Measurements from ENCODE around the gene HERC2.
"Not testable (repeated sequence)": the region's sequence is repeated elsewhere in the genome, so short reads cannot be mapped to it uniquely, and the experiment has no call there.

The HERC2 gene

GRCh38 chr15:28286031-28286430 is 35.9 kb downstream of the HERC2 start:
- no peak for DNase-seq (ENCODE audit: low read depth in 3 of 3)

- DNase-seq (ENCODE audit: low read depth in 3 of 3), result no peak
These were observed 40.1 kb downstream of the HERC2 start for GRCh38 chr15:28281876-28282275.

- no peak for DNase-seq (ENCODE audit: low read depth in 3 of 3)
These were observed 47.3 kb downstream of the HERC2 start for GRCh38 chr15:28274635-28275034.

GRCh38 chr15:28273873-28274610 is 47.9 kb downstream of the HERC2 start:
- no peak for DNase-seq (ENCODE audit: low read depth in 3 of 3)

- DNase-seq (ENCODE audit: low read depth in 3 of 3), result no peak
These were observed 48.5 kb downstream of the HERC2 start for GRCh38 chr15:28273468-28273867.

- no peak for DNase-seq (ENCODE audit: low read depth in 3 of 3)
These were observed 49.4 kb downstream of the HERC2 start for GRCh38 chr15:28272587-28272986.

- DNase-seq (ENCODE audit: low read depth in 3 of 3), result no peak
These were observed 50.2 kb downstream of the HERC2 start for GRCh38 chr15:28271697-28272260.

- no peak for DNase-seq (ENCODE audit: low read depth in 3 of 3)
These were observed 52.9 kb downstream of the HERC2 start for GRCh38 chr15:28269097-28269496.

GRCh38 chr15:28267727-28268126 is 54.3 kb downstream of the HERC2 start:
- DNase-seq (ENCODE audit: low read depth in 3 of 3), result no peak

GRCh38 chr15:28265334-28266019 is 56.5 kb downstream of the HERC2 start:
- DNase-seq (ENCODE audit: low read depth in 3 of 3), result no peak

- no peak for DNase-seq (ENCODE audit: low read depth in 3 of 3)
These were observed 57.8 kb downstream of the HERC2 start for GRCh38 chr15:28264166-28264565.

GRCh38 chr15:28262438-28262837 is 59.5 kb downstream of the HERC2 start:
- no peak for DNase-seq (ENCODE audit: low read depth in 3 of 3)

- DNase-seq (ENCODE audit: low read depth in 3 of 3), result no peak
These were observed 61.3 kb downstream of the HERC2 start for GRCh38 chr15:28260722-28261121.

- no peak for DNase-seq (ENCODE audit: low read depth in 3 of 3)
These were observed 61.7 kb downstream of the HERC2 start for GRCh38 chr15:28260317-28260716.

GRCh38 chr15:28255965-28256364 is 66.0 kb downstream of the HERC2 start:
- no peak for DNase-seq (ENCODE audit: low read depth in 3 of 3)

GRCh38 chr15:28252831-28253230 is 69.1 kb downstream of the HERC2 start:
- no peak for DNase-seq (ENCODE audit: low read depth in 3 of 3)

- DNase-seq (ENCODE audit: low read depth in 3 of 3), result no peak
These were observed 75.4 kb downstream of the HERC2 start for GRCh38 chr15:28246605-28247004.

GRCh38 chr15:28243901-28244300 is 78.1 kb downstream of the HERC2 start:
- DNase-seq (ENCODE audit: low read depth in 3 of 3), result no peak

GRCh38 chr15:28243399-28243798 is 78.6 kb downstream of the HERC2 start:
- no peak for DNase-seq (ENCODE audit: low read depth in 3 of 3)

- not testable (repeated sequence) for DNase-seq (ENCODE audit: low read depth in 3 of 3)
These were observed 83.7 kb downstream of the HERC2 start for GRCh38 chr15:28238296-28238695.

- not testable (repeated sequence) for DNase-seq (ENCODE audit: low read depth in 3 of 3)
These were observed 90.2 kb downstream of the HERC2 start for GRCh38 chr15:28231743-28232142.

GRCh38 chr15:28231336-28231735 is 90.6 kb downstream of the HERC2 start:
- DNase-seq (ENCODE audit: low read depth in 3 of 3), result not testable (repeated sequence)

All from stimulated activated CD4-positive, alpha-beta T cell treated with anti-CD3 and anti-CD28 coated beads, TNF-alpha, amount 100 ng/mL, for 48 hours (primary cell).